Measurements from ENCODE around the gene MYO16. TPM values are rescaled to one million over a fixed set of nuclear protein-coding genes. Genes with fewer than 3 reads are reported as not detected.

Gene MYO16
- total and polyA plus RNA-seq, 9 donors = 12.1 to 29.7 (median 16.4) TPM

- H3K4me3 ChIP-seq (ENCODE audit: low read length) = no peak overlapping the region
- H3K9me3 ChIP-seq (replicated peaks; ENCODE audit: control insufficient read depth, low read depth, low read length) = no peaks in the 10 kb centered on the region
- no peak overlapping the region for H3K27ac ChIP-seq (ENCODE audit: low read length)
- no peaks in the 10 kb centered on the region for H3K4me1 ChIP-seq (ENCODE audit: control insufficient read depth, insufficient read depth, low read length)
- 43% methylated on average over 2 of the region's 2 CpGs for WGBS (ENCODE audit: insufficient coverage)
- no peaks in the 10 kb centered on the region for H3K27me3 ChIP-seq (ENCODE audit: control insufficient read depth, insufficient read depth, low read length)
- no peaks in the 10 kb centered on the region for H3K36me3 ChIP-seq (ENCODE audit: control insufficient read depth, insufficient read depth, low read length)
- no peak for DNase-seq
These were observed 96.1 kb downstream of the MYO16 start for GRCh38 chr13:108725471-108725870.

- Histone ChIP-seq H3K4me3 (ENCODE audit: low read length) (no peak overlapping the region), H3K9me3 (replicated peaks; ENCODE audit: control insufficient read depth, low read depth, low read length) (no peaks in the 10 kb centered on the region), H3K27ac (ENCODE audit: low read length) (no peak overlapping the region), H3K4me1 (ENCODE audit: control insufficient read depth, insufficient read depth, low read length) (no peaks in the 10 kb centered on the region), H3K36me3 (ENCODE audit: control insufficient read depth, insufficient read depth, low read length) (no peaks in the 10 kb centered on the region), H3K27me3 (ENCODE audit: control insufficient read depth, insufficient read depth, low read length) (no peaks in the 10 kb centered on the region)
- WGBS (ENCODE audit: insufficient coverage) = 55% methylated on average over 5 of the region's 5 CpGs
- no peak for DNase-seq
These were observed 99.0 kb downstream of the MYO16 start for GRCh38 chr13:108728370-108728769.

- no peak overlapping the region for H3K4me3 ChIP-seq (ENCODE audit: low read length)
- H3K27me3 ChIP-seq (ENCODE audit: control insufficient read depth, insufficient read depth, low read length) = no peaks in the 10 kb centered on the region
- no peaks in the 10 kb centered on the region for H3K9me3 ChIP-seq (replicated peaks; ENCODE audit: control insufficient read depth, low read depth, low read length)
- WGBS (ENCODE audit: insufficient coverage) = 10% methylated on average over 2 of the region's 3 CpGs
- DNase-seq = no peak
- H3K4me1 ChIP-seq (ENCODE audit: control insufficient read depth, insufficient read depth, low read length) = no peaks in the 10 kb centered on the region
- no peaks in the 10 kb centered on the region for H3K36me3 ChIP-seq (ENCODE audit: control insufficient read depth, insufficient read depth, low read length)
- H3K27ac ChIP-seq (ENCODE audit: low read length) = no peak overlapping the region
These were observed 103.7 kb downstream of the MYO16 start for GRCh38 chr13:108733022-108733560.

GRCh38 chr13:108734676-108735075 lies 105.3 kb downstream of the MYO16 start:
- H3K36me3 ChIP-seq (ENCODE audit: control insufficient read depth, insufficient read depth, low read length) = no peaks in the 10 kb centered on the region
- no peak for DNase-seq
- H3K9me3 ChIP-seq (replicated peaks; ENCODE audit: control insufficient read depth, low read depth, low read length) = no peaks in the 10 kb centered on the region
- H3K27ac ChIP-seq (ENCODE audit: low read length) = no peak overlapping the region
- H3K4me1 ChIP-seq (ENCODE audit: control insufficient read depth, insufficient read depth, low read length) = no peaks in the 10 kb centered on the region
- H3K27me3 ChIP-seq (ENCODE audit: control insufficient read depth, insufficient read depth, low read length) = no peaks in the 10 kb centered on the region
- no peak overlapping the region for H3K4me3 ChIP-seq (ENCODE audit: low read length)
- 90% methylated on average over 2 of the region's 4 CpGs for WGBS (ENCODE audit: insufficient coverage)

GRCh38 chr13:108741930-108742329 lies 112.5 kb downstream of the MYO16 start:
- Histone ChIP-seq H3K27me3 (ENCODE audit: control insufficient read depth, insufficient read depth, low read length) (no peaks in the 10 kb centered on the region), H3K9me3 (replicated peaks; ENCODE audit: control insufficient read depth, low read depth, low read length) (no peaks in the 10 kb centered on the region), H3K36me3 (ENCODE audit: control insufficient read depth, insufficient read depth, low read length) (no peaks in the 10 kb centered on the region), H3K4me3 (ENCODE audit: low read length) (no peak overlapping the region), H3K4me1 (ENCODE audit: control insufficient read depth, insufficient read depth, low read length) (no peaks in the 10 kb centered on the region), H3K27ac (ENCODE audit: low read length) (no peak overlapping the region)
- 83% methylated on average over 1 of the region's 5 CpGs for whole genome bisulfite sequencing (ENCODE audit: insufficient coverage)
- peak; percentile 96 for DNase-seq

GRCh38 chr13:108742701-108743451 lies 113.5 kb downstream of the MYO16 start:
- Histone ChIP-seq H3K4me1 (ENCODE audit: control insufficient read depth, insufficient read depth, low read length) (no peaks in the 10 kb centered on the region), H3K27me3 (ENCODE audit: control insufficient read depth, insufficient read depth, low read length) (no peaks in the 10 kb centered on the region), H3K9me3 (replicated peaks; ENCODE audit: control insufficient read depth, low read depth, low read length) (no peaks in the 10 kb centered on the region), H3K4me3 (ENCODE audit: low read length) (no peak overlapping the region), H3K36me3 (ENCODE audit: control insufficient read depth, insufficient read depth, low read length) (no peaks in the 10 kb centered on the region), H3K27ac (ENCODE audit: low read length) (no peak overlapping the region)
- no CpG with 5 or more reads among the region's 2 CpGs for WGBS (ENCODE audit: insufficient coverage)
- peak; percentile 17 for DNase-seq

GRCh38 chr13:108743522-108743921 lies 114.1 kb downstream of the MYO16 start:
- WGBS (ENCODE audit: insufficient coverage) = no CpG with 5 or more reads among the region's 4 CpGs
- Histone ChIP-seq H3K9me3 (replicated peaks; ENCODE audit: control insufficient read depth, low read depth, low read length) (no peaks in the 10 kb centered on the region), H3K4me1 (ENCODE audit: control insufficient read depth, insufficient read depth, low read length) (no peaks in the 10 kb centered on the region), H3K27me3 (ENCODE audit: control insufficient read depth, insufficient read depth, low read length) (no peaks in the 10 kb centered on the region), H3K36me3 (ENCODE audit: control insufficient read depth, insufficient read depth, low read length) (no peaks in the 10 kb centered on the region), H3K27ac (ENCODE audit: low read length) (no peak overlapping the region), H3K4me3 (ENCODE audit: low read length) (no peak overlapping the region)
- no peak for DNase-seq

DNA sequence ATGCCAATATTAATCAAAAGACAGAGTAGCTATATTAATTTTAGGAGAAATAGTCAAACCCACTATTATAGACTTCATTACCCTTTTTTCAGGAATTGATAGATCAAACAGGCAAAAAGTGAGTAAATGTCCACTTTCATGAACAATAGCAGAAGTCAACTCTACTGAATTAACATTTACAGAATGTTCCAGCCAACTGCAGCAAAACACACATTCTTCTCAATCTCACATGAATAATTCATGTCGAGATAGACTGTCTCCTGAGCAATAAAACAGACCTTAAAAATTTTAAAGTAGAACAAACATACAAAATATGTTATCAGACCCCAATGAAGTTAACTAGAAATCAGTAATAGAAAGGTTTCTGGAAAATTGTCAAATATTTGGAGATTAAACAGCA lies 118.4 kb downstream of the MYO16 start:
- H3K27ac ChIP-seq (ENCODE audit: low read length) = no peak overlapping the region
- H3K4me1 ChIP-seq (ENCODE audit: control insufficient read depth, insufficient read depth, low read length) = no peaks in the 10 kb centered on the region
- H3K9me3 ChIP-seq (replicated peaks; ENCODE audit: control insufficient read depth, low read depth, low read length) = no peaks in the 10 kb centered on the region
- no peak overlapping the region for H3K4me3 ChIP-seq (ENCODE audit: low read length)
- no peak for DNase-seq
- no peaks in the 10 kb centered on the region for H3K27me3 ChIP-seq (ENCODE audit: control insufficient read depth, insufficient read depth, low read length)
- WGBS (ENCODE audit: insufficient coverage) = no CpG with 5 or more reads among the region's 1 CpG
- H3K36me3 ChIP-seq (ENCODE audit: control insufficient read depth, insufficient read depth, low read length) = no peaks in the 10 kb centered on the region

DNA sequence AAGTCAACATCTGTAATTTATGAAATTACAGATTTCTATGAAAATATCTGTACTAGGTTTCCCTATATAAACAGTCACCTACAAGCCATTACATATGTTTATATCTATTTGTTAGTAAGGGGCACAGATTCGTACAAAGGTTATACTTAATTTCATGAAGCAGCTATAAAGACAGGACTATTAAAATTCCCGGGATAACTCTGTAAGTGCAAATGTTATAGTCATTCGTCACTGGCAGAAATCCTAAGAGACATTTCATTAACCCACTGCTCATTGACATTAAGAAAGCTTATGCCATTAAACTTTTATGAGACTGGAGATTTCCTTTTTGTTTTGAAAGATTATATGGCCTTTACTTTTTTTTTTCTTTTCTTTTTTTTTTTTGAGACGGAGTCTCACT lies 122.9 kb downstream of the MYO16 start:
- no peak overlapping the region for H3K4me3 ChIP-seq (ENCODE audit: low read length)
- DNase-seq = no peak
- no peak overlapping the region for H3K27ac ChIP-seq (ENCODE audit: low read length)
- WGBS (ENCODE audit: insufficient coverage) = no CpG with 5 or more reads among the region's 4 CpGs
- no peaks in the 10 kb centered on the region for H3K4me1 ChIP-seq (ENCODE audit: control insufficient read depth, insufficient read depth, low read length)
- H3K9me3 ChIP-seq (replicated peaks; ENCODE audit: control insufficient read depth, low read depth, low read length) = no peaks in the 10 kb centered on the region
- H3K36me3 ChIP-seq (ENCODE audit: control insufficient read depth, insufficient read depth, low read length) = no peaks in the 10 kb centered on the region
- no peaks in the 10 kb centered on the region for H3K27me3 ChIP-seq (ENCODE audit: control insufficient read depth, insufficient read depth, low read length)

DNA sequence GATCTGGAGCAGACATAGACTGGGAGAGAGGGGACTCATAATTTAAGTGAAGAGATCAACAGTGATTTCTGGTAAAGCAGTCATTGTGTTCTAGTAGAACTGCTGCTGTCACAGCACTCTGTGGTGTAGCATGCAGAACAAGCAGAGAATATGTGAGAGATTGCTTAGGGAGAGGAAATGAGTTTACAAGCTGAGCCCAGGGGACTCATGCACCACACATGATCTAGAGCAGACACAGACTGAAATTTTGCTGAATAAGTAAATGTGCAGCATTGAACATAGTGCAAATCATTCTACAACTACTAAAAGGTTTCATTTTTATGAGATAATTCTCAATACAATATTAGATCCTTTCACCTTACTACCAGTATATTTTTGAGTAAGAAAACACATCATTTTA lies 125.7 kb downstream of the MYO16 start:
- Histone ChIP-seq H3K9me3 (replicated peaks; ENCODE audit: control insufficient read depth, low read depth, low read length) (no peaks in the 10 kb centered on the region), H3K4me3 (ENCODE audit: low read length) (no peak overlapping the region), H3K36me3 (ENCODE audit: control insufficient read depth, insufficient read depth, low read length) (no peaks in the 10 kb centered on the region), H3K4me1 (ENCODE audit: control insufficient read depth, insufficient read depth, low read length) (no peaks in the 10 kb centered on the region), H3K27ac (ENCODE audit: low read length) (no peak overlapping the region), H3K27me3 (ENCODE audit: control insufficient read depth, insufficient read depth, low read length) (no peaks in the 10 kb centered on the region)
- DNase-seq = peak; percentile 85

Measured in muscle of leg (tissue), 11 donors.